ENCODE data around the gene KCNMB2. TPM values are rescaled to one million over a fixed set of nuclear protein-coding genes. Genes with fewer than 3 reads are reported as not detected.

The KCNMB2 gene
- total RNA-seq, 1 experiment from 2014 or later, result not detected

DNA sequence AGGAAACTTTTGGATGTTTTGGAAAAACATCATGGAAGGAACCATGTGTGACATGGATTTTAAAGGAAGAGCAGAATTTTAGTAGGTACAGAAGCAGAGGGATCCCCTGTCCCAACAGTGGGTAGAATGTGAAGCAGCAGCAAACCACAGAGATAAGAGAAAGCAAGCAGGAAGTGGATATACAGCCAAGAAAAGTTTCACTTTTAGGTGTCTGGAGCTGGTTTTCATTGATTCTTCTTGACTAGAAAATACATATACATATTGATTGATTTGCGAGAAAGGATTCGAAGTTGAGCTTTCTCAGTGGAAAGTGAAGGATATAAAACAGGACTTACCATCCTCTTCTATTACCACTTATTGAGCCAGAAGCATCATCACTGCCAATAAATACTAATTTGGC lies 133.5 kb downstream of the KCNMB2 start:
- Histone ChIP-seq H3K27ac (ENCODE audit: low read depth, low read length, poor library complexity, severe bottlenecking) (no peak overlapping the region), H3K9me3 (ENCODE audit: low read depth, low read length, poor library complexity, severe bottlenecking) (no peaks in the 10 kb centered on the region), H3K4me1 (ENCODE audit: insufficient read depth, low read length, poor library complexity, severe bottlenecking) (no peaks in the 10 kb centered on the region), H3K36me3 (ENCODE audit: insufficient read depth, low read length, poor library complexity, severe bottlenecking) (no peaks in the 10 kb centered on the region), H3K4me3 (ENCODE audit: low read depth, low read length, poor library complexity, severe bottlenecking) (no peak overlapping the region), H3K27me3 (replicated peaks; ENCODE audit: insufficient read depth, low read depth, low read length, poor library complexity) (no peaks in the 10 kb centered on the region)
- CTCF ChIA-PET, result no interaction called here
- POLR2A ChIA-PET (ENCODE audit: low non-redundant PET), result no interaction called here
- no peak for DNase-seq (ENCODE audit: low spot score)
- no peak for TF ChIP-seq EZH2 (IDR thresholded peaks at IDR 0.05; ENCODE audit: borderline replicate concordance, low read depth, low read length, poor library complexity, severe bottlenecking)
- TF ChIP-seq, protein P1, sequence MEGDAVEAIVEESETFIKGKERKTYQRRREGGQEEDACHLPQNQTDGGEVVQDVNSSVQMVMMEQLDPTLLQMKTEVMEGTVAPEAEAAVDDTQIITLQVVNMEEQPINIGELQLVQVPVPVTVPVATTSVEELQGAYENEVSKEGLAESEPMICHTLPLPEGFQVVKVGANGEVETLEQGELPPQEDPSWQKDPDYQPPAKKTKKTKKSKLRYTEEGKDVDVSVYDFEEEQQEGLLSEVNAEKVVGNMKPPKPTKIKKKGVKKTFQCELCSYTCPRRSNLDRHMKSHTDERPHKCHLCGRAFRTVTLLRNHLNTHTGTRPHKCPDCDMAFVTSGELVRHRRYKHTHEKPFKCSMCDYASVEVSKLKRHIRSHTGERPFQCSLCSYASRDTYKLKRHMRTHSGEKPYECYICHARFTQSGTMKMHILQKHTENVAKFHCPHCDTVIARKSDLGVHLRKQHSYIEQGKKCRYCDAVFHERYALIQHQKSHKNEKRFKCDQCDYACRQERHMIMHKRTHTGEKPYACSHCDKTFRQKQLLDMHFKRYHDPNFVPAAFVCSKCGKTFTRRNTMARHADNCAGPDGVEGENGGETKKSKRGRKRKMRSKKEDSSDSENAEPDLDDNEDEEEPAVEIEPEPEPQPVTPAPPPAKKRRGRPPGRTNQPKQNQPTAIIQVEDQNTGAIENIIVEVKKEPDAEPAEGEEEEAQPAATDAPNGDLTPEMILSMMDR (conservative IDR thresholded peaks at IDR 0.05; ENCODE audit: low read depth, low read length), result no peak
- intact Hi-C loops (cut with micrococcal nuclease; ENCODE audit: unreplicated experiment), result no loop called here
- BruUV-seq (replicated peaks), result no TSS peak

DNA sequence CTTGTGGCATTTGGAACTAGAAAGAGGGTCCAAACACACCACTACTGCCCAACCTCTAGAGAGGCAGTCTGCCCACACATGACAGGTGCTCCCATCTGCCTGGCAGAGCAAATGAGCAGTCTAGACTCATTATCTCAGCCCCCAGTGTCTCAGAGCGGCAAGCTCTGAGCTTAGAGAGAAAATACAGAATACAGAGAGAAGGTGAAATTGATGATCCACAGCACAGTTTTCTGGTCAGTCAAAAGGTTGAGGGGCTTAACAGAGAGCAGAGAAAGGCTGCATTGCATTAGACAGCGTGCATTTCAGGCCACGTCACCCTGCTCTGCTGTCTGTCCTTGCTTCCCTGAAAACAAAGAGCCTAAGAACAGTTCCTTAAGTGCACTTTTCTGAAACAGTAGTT lies 135.1 kb downstream of the KCNMB2 start:
- intact Hi-C loops (cut with micrococcal nuclease; ENCODE audit: unreplicated experiment), result no loop called here
- Histone ChIP-seq H3K27me3 (replicated peaks; ENCODE audit: insufficient read depth, low read depth, low read length, poor library complexity) (no peaks in the 10 kb centered on the region), H3K4me1 (ENCODE audit: insufficient read depth, low read length, poor library complexity, severe bottlenecking) (no peaks in the 10 kb centered on the region), H3K27ac (ENCODE audit: low read depth, low read length, poor library complexity, severe bottlenecking) (no peak overlapping the region), H3K9me3 (ENCODE audit: low read depth, low read length, poor library complexity, severe bottlenecking) (no peaks in the 10 kb centered on the region), H3K4me3 (ENCODE audit: low read depth, low read length, poor library complexity, severe bottlenecking) (no peak overlapping the region), H3K36me3 (ENCODE audit: insufficient read depth, low read length, poor library complexity, severe bottlenecking) (no peaks in the 10 kb centered on the region)
- CTCF ChIA-PET, result no interaction called here
- POLR2A ChIA-PET (ENCODE audit: low non-redundant PET), result no interaction called here
- TF ChIP-seq EZH2 (IDR thresholded peaks at IDR 0.05; ENCODE audit: borderline replicate concordance, low read depth, low read length, poor library complexity, severe bottlenecking), result no peak
- DNase-seq (ENCODE audit: low spot score), result no peak
- no TSS peak for BruUV-seq (replicated peaks)

- Histone ChIP-seq H3K27me3 (replicated peaks; ENCODE audit: insufficient read depth, low read depth, low read length, poor library complexity) (no peaks in the 10 kb centered on the region), H3K9me3 (ENCODE audit: low read depth, low read length, poor library complexity, severe bottlenecking) (no peaks in the 10 kb centered on the region), H3K4me1 (ENCODE audit: insufficient read depth, low read length, poor library complexity, severe bottlenecking) (no peaks in the 10 kb centered on the region), H3K27ac (ENCODE audit: low read depth, low read length, poor library complexity, severe bottlenecking) (no peak overlapping the region), H3K36me3 (ENCODE audit: insufficient read depth, low read length, poor library complexity, severe bottlenecking) (no peaks in the 10 kb centered on the region), H3K4me3 (ENCODE audit: low read depth, low read length, poor library complexity, severe bottlenecking) (no peak overlapping the region)
- BruUV-seq (replicated peaks), result no TSS peak
- CTCF ChIA-PET, result no interaction called here
- no peak for DNase-seq (ENCODE audit: low spot score)
- TF ChIP-seq EZH2 (IDR thresholded peaks at IDR 0.05; ENCODE audit: borderline replicate concordance, low read depth, low read length, poor library complexity, severe bottlenecking), result no peak
- TF ChIP-seq, protein P1 (conservative IDR thresholded peaks at IDR 0.05; ENCODE audit: low read depth, low read length), result no peak
- POLR2A ChIA-PET (ENCODE audit: low non-redundant PET), result no interaction called here
- intact Hi-C loops (cut with micrococcal nuclease; ENCODE audit: unreplicated experiment), result no loop called here
Measured at GRCh38 chr3:178671791-178672190, 135.6 kb downstream of the KCNMB2 start.

DNA sequence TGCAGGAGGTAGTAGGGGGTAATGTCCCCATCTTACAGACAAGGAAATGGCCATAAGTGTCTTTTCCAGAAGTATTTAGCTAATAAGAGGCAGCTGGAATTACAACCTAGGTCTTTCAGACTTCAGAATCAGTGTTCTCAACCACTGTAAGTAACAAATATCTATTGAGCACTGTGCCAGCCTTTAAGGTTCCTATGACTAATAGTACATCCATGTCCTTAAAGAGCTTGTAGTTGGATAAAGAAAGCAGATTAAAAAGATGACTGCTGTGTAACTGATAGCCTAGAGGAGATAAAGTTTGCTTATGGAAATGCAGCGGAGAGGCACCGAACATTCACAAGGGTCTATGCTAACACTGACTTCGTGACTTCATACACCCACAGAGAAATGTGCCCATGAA lies 136.0 kb downstream of the KCNMB2 start:
- Histone ChIP-seq H3K4me3 (ENCODE audit: low read depth, low read length, poor library complexity, severe bottlenecking) (no peak overlapping the region), H3K36me3 (ENCODE audit: insufficient read depth, low read length, poor library complexity, severe bottlenecking) (no peaks in the 10 kb centered on the region), H3K9me3 (ENCODE audit: low read depth, low read length, poor library complexity, severe bottlenecking) (no peaks in the 10 kb centered on the region), H3K27me3 (replicated peaks; ENCODE audit: insufficient read depth, low read depth, low read length, poor library complexity) (no peaks in the 10 kb centered on the region), H3K4me1 (ENCODE audit: insufficient read depth, low read length, poor library complexity, severe bottlenecking) (no peaks in the 10 kb centered on the region), H3K27ac (ENCODE audit: low read depth, low read length, poor library complexity, severe bottlenecking) (no peak overlapping the region)
- no peak for DNase-seq (ENCODE audit: low spot score)
- no peak for TF ChIP-seq EZH2 (IDR thresholded peaks at IDR 0.05; ENCODE audit: borderline replicate concordance, low read depth, low read length, poor library complexity, severe bottlenecking)
- TF ChIP-seq, protein P1 (conservative IDR thresholded peaks at IDR 0.05; ENCODE audit: low read depth, low read length), result no peak
- BruUV-seq (replicated peaks), result no TSS peak
- POLR2A ChIA-PET (ENCODE audit: low non-redundant PET), result no interaction called here
- CTCF ChIA-PET, result no interaction called here
- intact Hi-C loops (cut with micrococcal nuclease; ENCODE audit: unreplicated experiment), result no loop called here
